WTC11 (cell line): ENCODE data around the gene UBE2H. TPM values are rescaled to one million over a fixed set of nuclear protein-coding genes. Genes with fewer than 3 reads are reported as not detected.

Experiments
- ATAC-seq: fragments of 200-7000 bp; cut with Tn5 transposase; 2 replicates; pipeline ENCODE4 v1.10.0; 2021; ENCODE audit warnings: mild to moderate bottlenecking, moderate library complexity
- CTCF ChIA-PET: fragments of 300-600 bp; sonication (Branson Sonifier 250); formaldehyde crosslinking; loops from one replicate; lab custom pipeline; 2021; ENCODE audit warnings: antibody characterized with exemption; lab: Charles Lee
- POLR2A ChIA-PET: fragments of 350-600 bp; sonication (Branson Sonifier 250); formaldehyde crosslinking; loops from one replicate; lab custom pipeline; 2021; ENCODE audit warnings: antibody characterized with exemption; lab: Charles Lee
- DNase-seq: peaks from one replicate; pipeline ENCODE4 v3.0.0; 2021; ENCODE audit warnings: low spot score
- H3K27ac Mint-ChIP-seq: 2 replicates; pipeline ENCODE4 v1.8.0; 2021; ENCODE audit warnings: mixed read lengths
- H3K27me3 Mint-ChIP-seq: 2 replicates; pipeline ENCODE4 v1.8.0; 2021; ENCODE audit warnings: low read depth, mild to moderate bottlenecking, moderate library complexity, mixed read lengths
- H3K36me3 Mint-ChIP-seq: 2 replicates; pipeline ENCODE4 v1.8.0; 2021; ENCODE audit warnings: mixed read lengths
- H3K4me1 Mint-ChIP-seq: 2 replicates; pipeline ENCODE4 v1.8.0; 2022; ENCODE audit warnings: mixed read lengths
- H3K4me3 Mint-ChIP-seq: 2 replicates; pipeline ENCODE4 v1.8.0; 2021; ENCODE audit warnings: mild to moderate bottlenecking, moderate library complexity, mixed read lengths
- H3K9me3 Mint-ChIP-seq: 2 replicates; pipeline ENCODE4 v1.8.0; 2021; ENCODE audit warnings: mixed read lengths
- ATF1 ChIP-seq: sonication (generic); formaldehyde crosslinking; IDR thresholded peaks from 2 replicates; pipeline ENCODE4 v1.8.1; 2023; ENCODE audit warnings: mild to moderate bottlenecking, moderate library complexity, missing genetic modification reagents
- CREM ChIP-seq: sonication (generic); formaldehyde crosslinking; IDR thresholded peaks from 2 replicates; pipeline ENCODE4 v1.8.1; 2022; ENCODE audit warnings: mild to moderate bottlenecking, missing genetic modification reagents, moderate library complexity
- ESRRA ChIP-seq: sonication (generic); formaldehyde crosslinking; IDR thresholded peaks from 2 replicates; pipeline ENCODE4 v1.8.1; 2022; ENCODE audit warnings: mild to moderate bottlenecking, missing genetic modification reagents, borderline replicate concordance
- FOXP1 ChIP-seq: sonication (generic); formaldehyde crosslinking; IDR thresholded peaks from 2 replicates; pipeline ENCODE4 v1.8.0; 2022; ENCODE audit warnings: missing genetic modification reagents, mild to moderate bottlenecking, moderate library complexity, borderline replicate concordance
- IRF2 ChIP-seq: sonication (generic); formaldehyde crosslinking; IDR thresholded peaks from 2 replicates; pipeline ENCODE4 v1.8.0; 2022; ENCODE audit warnings: low read depth, missing genetic modification reagents, borderline replicate concordance
- MXD4 ChIP-seq: fragments of 250-450 bp; sonication (Bioruptor Pico); IDR thresholded peaks from 2 replicates; pipeline ENCODE4 v1.8.0; 2021; ENCODE audit warnings: mild to moderate bottlenecking, moderate library complexity, borderline replicate concordance
- MYBL2 ChIP-seq: sonication (generic); formaldehyde crosslinking; IDR thresholded peaks from 2 replicates; pipeline ENCODE4 v1.8.1; 2023; ENCODE audit warnings: mild to moderate bottlenecking, moderate library complexity, missing genetic modification reagents
- NR2C2 ChIP-seq: sonication (generic); formaldehyde crosslinking; IDR thresholded peaks from 2 replicates; pipeline ENCODE4 v1.8.0; 2022; ENCODE audit warnings: mild to moderate bottlenecking, missing genetic modification reagents
- TCF7 ChIP-seq: sonication (generic); formaldehyde crosslinking; IDR thresholded peaks from 2 replicates; pipeline ENCODE4 v1.8.0; 2022; ENCODE audit warnings: mild to moderate bottlenecking, low read depth, missing genetic modification reagents, moderate library complexity
- TEAD4 ChIP-seq: sonication (generic); formaldehyde crosslinking; IDR thresholded peaks from 2 replicates; pipeline ENCODE4 v1.8.0; 2022; ENCODE audit warnings: mild to moderate bottlenecking, missing genetic modification reagents
- ZNF317 ChIP-seq: sonication (generic); formaldehyde crosslinking; IDR thresholded peaks from 2 replicates; pipeline ENCODE4 v1.8.1; 2023; ENCODE audit warnings: low read depth, mild to moderate bottlenecking, moderate library complexity, missing genetic modification reagents, borderline replicate concordance
- total RNA-seq: library from RNA; stranded (reverse); gene quantifications from 3 replicates; pipeline ENCODE4 v1.2.3, GENCODE V29; 2021
- TF ChIP-seq, protein P1 (sequence below): sonication (generic); formaldehyde crosslinking; IDR thresholded peaks from 2 replicates; pipeline ENCODE4 v1.8.1; 2023; ENCODE audit warnings: mild to moderate bottlenecking, moderate library complexity, missing genetic modification reagents
- TF ChIP-seq, protein P2 (sequence below): sonication (generic); formaldehyde crosslinking; IDR thresholded peaks from 2 replicates; pipeline ENCODE4 v1.8.0; 2022; ENCODE audit warnings: mild to moderate bottlenecking, missing genetic modification reagents
- TF ChIP-seq, protein P3 (sequence below): sonication (generic); formaldehyde crosslinking; IDR thresholded peaks from 2 replicates; pipeline ENCODE4 v1.8.0; 2022; ENCODE audit warnings: missing genetic modification reagents
- TF ChIP-seq, protein P4 (sequence below): sonication (generic); formaldehyde crosslinking; IDR thresholded peaks from 2 replicates; pipeline ENCODE4 v1.8.0; 2022; ENCODE audit warnings: mild to moderate bottlenecking, missing genetic modification reagents

Gene UBE2H
- total RNA-seq, 1 experiment from 2014 or later, result 55.0 TPM

DNA sequence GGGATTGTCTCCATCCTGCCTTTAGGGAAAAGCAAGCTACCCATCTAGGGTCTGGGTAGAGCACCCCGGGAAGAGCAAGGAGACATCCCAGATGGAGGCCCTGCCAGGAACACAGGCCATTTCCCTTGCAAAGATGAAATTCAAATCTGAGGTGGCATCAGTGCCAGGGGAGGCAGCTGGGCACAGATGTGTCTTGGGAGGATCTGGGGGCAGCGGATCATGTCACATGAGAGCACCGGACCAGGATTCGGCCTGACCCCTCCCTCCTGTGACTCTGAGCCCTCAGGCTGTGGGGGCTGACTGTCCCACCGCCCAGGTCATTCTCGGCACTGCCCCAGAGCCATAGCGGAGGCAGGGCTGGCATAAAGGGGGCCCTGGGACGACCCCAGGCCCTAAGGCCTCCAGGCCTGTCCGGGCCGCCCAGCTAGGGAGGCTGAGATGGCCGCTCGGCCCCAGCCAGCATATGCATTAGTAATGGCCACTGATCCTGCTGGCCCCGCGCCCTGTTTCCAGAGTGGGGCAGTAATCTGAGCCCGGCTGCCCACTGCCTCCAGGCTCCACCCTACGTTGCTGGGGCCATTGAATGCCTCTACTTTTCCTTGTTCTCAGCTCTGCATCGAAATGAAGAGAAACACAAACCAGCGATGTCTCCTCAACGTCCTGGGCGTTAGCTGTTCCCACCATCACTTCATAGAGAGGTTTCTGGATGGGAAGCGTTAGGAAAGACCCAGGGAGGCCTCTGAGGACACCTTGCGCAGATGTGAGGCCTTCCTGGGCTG, 148.5 kb downstream of the UBE2H start:
- H3K27me3 Mint-ChIP-seq, result peaks cover 2% of the 10 kb centered on the region; the same call in 1 of the 2 replicates
- no peak overlapping the region for H3K4me3 Mint-ChIP-seq
- H3K36me3 Mint-ChIP-seq, result no peaks in the 10 kb centered on the region
- TF ChIP-seq CREM (no peak), ZNF317 (no peak), TCF7 (CRISPR knock-in tag) (no peak), MXD4 (CRISPR knock-in tag) (no peak), MYBL2 (CRISPR knock-in tag) (no peak)
- TF ChIP-seq, protein P1, sequence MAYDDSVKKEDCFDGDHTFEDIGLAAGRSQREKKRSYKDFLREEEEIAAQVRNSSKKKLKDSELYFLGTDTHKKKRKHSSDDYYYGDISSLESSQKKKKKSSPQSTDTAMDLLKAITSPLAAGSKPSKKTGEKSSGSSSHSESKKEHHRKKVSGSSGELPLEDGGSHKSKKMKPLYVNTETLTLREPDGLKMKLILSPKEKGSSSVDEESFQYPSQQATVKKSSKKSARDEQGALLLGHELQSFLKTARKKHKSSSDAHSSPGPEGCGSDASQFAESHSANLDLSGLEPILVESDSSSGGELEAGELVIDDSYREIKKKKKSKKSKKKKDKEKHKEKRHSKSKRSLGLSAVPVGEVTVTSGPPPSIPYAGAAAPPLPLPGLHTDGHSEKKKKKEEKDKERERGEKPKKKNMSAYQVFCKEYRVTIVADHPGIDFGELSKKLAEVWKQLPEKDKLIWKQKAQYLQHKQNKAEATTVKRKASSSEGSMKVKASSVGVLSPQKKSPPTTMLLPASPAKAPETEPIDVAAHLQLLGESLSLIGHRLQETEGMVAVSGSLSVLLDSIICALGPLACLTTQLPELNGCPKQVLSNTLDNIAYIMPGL (CRISPR knock-in tag), result no peak
- DNase-seq (no peak), ATAC-seq (no peak)
- H3K27ac Mint-ChIP-seq, result no peak overlapping the region
- POLR2A ChIA-PET, result interaction anchor here (0.6 kb wide), 1 partner anchor 533 kb away, joined by 6 read pairs; no protein-coding TSS in a partner anchor
- peaks cover 38% of the 10 kb centered on the region for H3K4me1 Mint-ChIP-seq
- H3K9me3 Mint-ChIP-seq, result no peaks in the 10 kb centered on the region
- CTCF ChIA-PET, result interaction anchor here (0.6 to 2.3 kb wide), 4 partner anchors 20 to 191 kb away, joined by 3 to 10 read pairs (median 4); no protein-coding TSS in a partner anchor

DNA sequence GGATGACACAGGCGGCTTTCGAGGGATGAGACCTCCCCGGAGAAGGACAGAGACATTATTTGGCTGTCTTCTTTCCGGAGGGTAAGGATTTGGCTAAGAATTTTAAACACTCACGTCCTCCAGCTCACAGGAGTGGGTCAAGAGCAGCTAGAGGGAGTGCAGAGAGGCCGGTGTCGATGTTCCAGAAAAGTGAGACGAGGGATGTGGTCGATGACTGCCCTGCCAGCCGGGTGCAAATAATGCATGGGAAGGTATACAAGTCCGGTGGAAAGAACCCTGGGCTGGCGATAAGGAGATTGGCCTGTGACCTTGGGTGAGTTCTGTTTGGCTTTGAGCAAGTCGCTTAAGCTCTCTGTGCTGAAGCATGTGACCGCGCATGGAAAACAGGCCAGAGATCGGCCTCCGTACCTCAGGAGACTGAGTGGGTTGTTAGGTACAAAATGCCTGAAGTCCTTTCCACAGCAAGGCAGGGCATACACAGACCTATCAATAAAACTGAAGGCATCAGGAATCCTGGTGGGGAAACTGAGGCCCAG, 149.1 kb downstream of the UBE2H start:
- POLR2A ChIA-PET, result interaction anchor here (0.6 kb wide), 1 partner anchor 533 kb away, joined by 6 read pairs; no protein-coding TSS in a partner anchor
- H3K9me3 Mint-ChIP-seq, result no peaks in the 10 kb centered on the region
- ATAC-seq, result no peak
- TF ChIP-seq, protein P2, sequence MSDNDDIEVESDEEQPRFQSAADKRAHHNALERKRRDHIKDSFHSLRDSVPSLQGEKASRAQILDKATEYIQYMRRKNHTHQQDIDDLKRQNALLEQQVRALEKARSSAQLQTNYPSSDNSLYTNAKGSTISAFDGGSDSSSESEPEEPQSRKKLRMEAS (CRISPR knock-in tag), result no peak
- TF ChIP-seq ATF1, result no peak
- TF ChIP-seq, protein P3, sequence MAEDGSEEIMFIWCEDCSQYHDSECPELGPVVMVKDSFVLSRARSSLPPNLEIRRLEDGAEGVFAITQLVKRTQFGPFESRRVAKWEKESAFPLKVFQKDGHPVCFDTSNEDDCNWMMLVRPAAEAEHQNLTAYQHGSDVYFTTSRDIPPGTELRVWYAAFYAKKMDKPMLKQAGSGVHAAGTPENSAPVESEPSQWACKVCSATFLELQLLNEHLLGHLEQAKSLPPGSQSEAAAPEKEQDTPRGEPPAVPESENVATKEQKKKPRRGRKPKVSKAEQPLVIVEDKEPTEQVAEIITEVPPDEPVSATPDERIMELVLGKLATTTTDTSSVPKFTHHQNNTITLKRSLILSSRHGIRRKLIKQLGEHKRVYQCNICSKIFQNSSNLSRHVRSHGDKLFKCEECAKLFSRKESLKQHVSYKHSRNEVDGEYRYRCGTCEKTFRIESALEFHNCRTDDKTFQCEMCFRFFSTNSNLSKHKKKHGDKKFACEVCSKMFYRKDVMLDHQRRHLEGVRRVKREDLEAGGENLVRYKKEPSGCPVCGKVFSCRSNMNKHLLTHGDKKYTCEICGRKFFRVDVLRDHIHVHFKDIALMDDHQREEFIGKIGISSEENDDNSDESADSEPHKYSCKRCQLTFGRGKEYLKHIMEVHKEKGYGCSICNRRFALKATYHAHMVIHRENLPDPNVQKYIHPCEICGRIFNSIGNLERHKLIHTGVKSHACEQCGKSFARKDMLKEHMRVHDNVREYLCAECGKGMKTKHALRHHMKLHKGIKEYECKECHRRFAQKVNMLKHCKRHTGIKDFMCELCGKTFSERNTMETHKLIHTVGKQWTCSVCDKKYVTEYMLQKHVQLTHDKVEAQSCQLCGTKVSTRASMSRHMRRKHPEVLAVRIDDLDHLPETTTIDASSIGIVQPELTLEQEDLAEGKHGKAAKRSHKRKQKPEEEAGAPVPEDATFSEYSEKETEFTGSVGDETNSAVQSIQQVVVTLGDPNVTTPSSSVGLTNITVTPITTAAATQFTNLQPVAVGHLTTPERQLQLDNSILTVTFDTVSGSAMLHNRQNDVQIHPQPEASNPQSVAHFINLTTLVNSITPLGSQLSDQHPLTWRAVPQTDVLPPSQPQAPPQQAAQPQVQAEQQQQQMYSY (CRISPR knock-in tag), result no peak
- no peak for TF ChIP-seq TEAD4 (CRISPR knock-in tag)
- no peak for TF ChIP-seq NR2C2 (CRISPR knock-in tag)
- TF ChIP-seq FOXP1 (CRISPR knock-in tag), result no peak
- TF ChIP-seq, protein P4, sequence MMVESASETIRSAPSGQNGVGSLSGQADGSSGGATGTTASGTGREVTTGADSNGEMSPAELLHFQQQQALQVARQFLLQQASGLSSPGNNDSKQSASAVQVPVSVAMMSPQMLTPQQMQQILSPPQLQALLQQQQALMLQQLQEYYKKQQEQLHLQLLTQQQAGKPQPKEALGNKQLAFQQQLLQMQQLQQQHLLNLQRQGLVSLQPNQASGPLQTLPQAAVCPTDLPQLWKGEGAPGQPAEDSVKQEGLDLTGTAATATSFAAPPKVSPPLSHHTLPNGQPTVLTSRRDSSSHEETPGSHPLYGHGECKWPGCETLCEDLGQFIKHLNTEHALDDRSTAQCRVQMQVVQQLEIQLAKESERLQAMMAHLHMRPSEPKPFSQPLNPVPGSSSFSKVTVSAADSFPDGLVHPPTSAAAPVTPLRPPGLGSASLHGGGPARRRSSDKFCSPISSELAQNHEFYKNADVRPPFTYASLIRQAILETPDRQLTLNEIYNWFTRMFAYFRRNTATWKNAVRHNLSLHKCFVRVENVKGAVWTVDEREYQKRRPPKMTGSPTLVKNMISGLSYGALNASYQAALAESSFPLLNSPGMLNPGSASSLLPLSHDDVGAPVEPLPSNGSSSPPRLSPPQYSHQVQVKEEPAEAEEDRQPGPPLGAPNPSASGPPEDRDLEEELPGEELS (CRISPR knock-in tag), result no peak
- TF ChIP-seq CREM, result no peak
- TF ChIP-seq ESRRA, result no peak
- no peak for TF ChIP-seq IRF2 (CRISPR knock-in tag)
- TF ChIP-seq, all 79 proteins: peak for 0
- CTCF ChIA-PET, result interaction anchor here (1.0 to 1.1 kb wide), 2 partner anchors 21 to 25 kb away, joined by 4 read pairs; no protein-coding TSS in a partner anchor
- no peak for DNase-seq
- peaks cover 42% of the 10 kb centered on the region for H3K4me1 Mint-ChIP-seq
- peaks cover 2% of the 10 kb centered on the region; the same call in 1 of the 2 replicates for H3K27me3 Mint-ChIP-seq
- H3K27ac Mint-ChIP-seq, result no peak overlapping the region; the same call in 1 of the 2 replicates
- H3K36me3 Mint-ChIP-seq, result no peaks in the 10 kb centered on the region
- no peak overlapping the region for H3K4me3 Mint-ChIP-seq
